ENCODE data around the gene MTR.
"Not testable (repeated sequence)": the region's sequence is repeated elsewhere in the genome, so short reads cannot be mapped to it uniquely, and the experiment has no call there.

The MTR gene

GRCh38 chr1:236830116-236830515 lies 35.0 kb downstream of the MTR start:
- DNase-seq (ENCODE audit: extremely low read depth in 1 of 2, low read depth in 1 of 2), result no peak

GRCh38 chr1:236830560-236830959 lies 35.5 kb downstream of the MTR start:
- DNase-seq (ENCODE audit: extremely low read depth in 1 of 2, low read depth in 1 of 2), result no peak

- no peak for DNase-seq (ENCODE audit: extremely low read depth in 1 of 2, low read depth in 1 of 2)
Observed at GRCh38 chr1:236833575-236833974, 38.5 kb downstream of the MTR start.

- no peak for DNase-seq (ENCODE audit: extremely low read depth in 1 of 2, low read depth in 1 of 2)
Observed at GRCh38 chr1:236834876-236835275, 39.8 kb downstream of the MTR start.

GRCh38 chr1:236835491-236835890 lies 40.4 kb downstream of the MTR start:
- DNase-seq (ENCODE audit: extremely low read depth in 1 of 2, low read depth in 1 of 2), result no peak

GRCh38 chr1:236836157-236836556 lies 41.1 kb downstream of the MTR start:
- no peak for DNase-seq (ENCODE audit: extremely low read depth in 1 of 2, low read depth in 1 of 2)

- DNase-seq (ENCODE audit: extremely low read depth in 1 of 2, low read depth in 1 of 2), result no peak
Observed at GRCh38 chr1:236837115-236837514, 42.0 kb downstream of the MTR start.

- DNase-seq (ENCODE audit: extremely low read depth in 1 of 2, low read depth in 1 of 2), result no peak
Observed at GRCh38 chr1:236837897-236838296, 42.8 kb downstream of the MTR start.

- DNase-seq (ENCODE audit: extremely low read depth in 1 of 2, low read depth in 1 of 2), result no peak
Observed at GRCh38 chr1:236841341-236841740, 46.2 kb downstream of the MTR start.

- DNase-seq (ENCODE audit: extremely low read depth in 1 of 2, low read depth in 1 of 2), result no peak
Observed at GRCh38 chr1:236844499-236845271, 49.6 kb downstream of the MTR start.

GRCh38 chr1:236845830-236846229 lies 50.7 kb downstream of the MTR start:
- DNase-seq (ENCODE audit: extremely low read depth in 1 of 2, low read depth in 1 of 2), result no peak

GRCh38 chr1:236848274-236848923 lies 53.3 kb downstream of the MTR start:
- no peak for DNase-seq (ENCODE audit: extremely low read depth in 1 of 2, low read depth in 1 of 2)

GRCh38 chr1:236850077-236850979 lies 55.2 kb downstream of the MTR start:
- DNase-seq (ENCODE audit: extremely low read depth in 1 of 2, low read depth in 1 of 2), result no peak

- no peak for DNase-seq (ENCODE audit: extremely low read depth in 1 of 2, low read depth in 1 of 2)
Observed at GRCh38 chr1:236851871-236852270, 56.8 kb downstream of the MTR start.

- no peak for DNase-seq (ENCODE audit: extremely low read depth in 1 of 2, low read depth in 1 of 2)
Observed at GRCh38 chr1:236853921-236854604, 59.0 kb downstream of the MTR start.

- no peak for DNase-seq (ENCODE audit: extremely low read depth in 1 of 2, low read depth in 1 of 2)
Observed at GRCh38 chr1:236854605-236854983, 59.5 kb downstream of the MTR start.

GRCh38 chr1:236856649-236857048 lies 61.6 kb downstream of the MTR start:
- DNase-seq (ENCODE audit: extremely low read depth in 1 of 2, low read depth in 1 of 2), result not testable (repeated sequence)

- no peak for DNase-seq (ENCODE audit: extremely low read depth in 1 of 2, low read depth in 1 of 2)
Observed at GRCh38 chr1:236858165-236858564, 63.1 kb downstream of the MTR start.

GRCh38 chr1:236860101-236860500 lies 65.0 kb downstream of the MTR start:
- no peak for DNase-seq (ENCODE audit: extremely low read depth in 1 of 2, low read depth in 1 of 2)

- DNase-seq (ENCODE audit: extremely low read depth in 1 of 2, low read depth in 1 of 2), result no peak
Observed at GRCh38 chr1:236860674-236861073, 65.6 kb downstream of the MTR start.

Data from activated CD8-positive, alpha-beta memory T cell treated with anti-CD3 and anti-CD28 coated beads for 1 hour (primary cell).